HG03342 (cell line): ENCODE measurements around the gene PNPLA7.
"Not testable (repeated sequence)": the region's sequence is repeated elsewhere in the genome, so short reads cannot be mapped to it uniquely, and the experiment has no call there.

Experiments
- ATAC-seq: cut with Tn5 transposase; IDR thresholded peaks from one replicate; pipeline ENCODE4 v1.9.1; 2021; ENCODE audit warnings: mild to moderate bottlenecking, moderate library complexity; ENCODE audit not compliant: unreplicated experiment

PNPLA7 gene

GRCh38 chr9:137575716-137576411 lies 25.7 kb upstream of the PNPLA7 start:
- ATAC-seq, result no peak

- no peak for ATAC-seq
Measured at GRCh38 chr9:137575364-137575715, 25.1 kb upstream of the PNPLA7 start.

GRCh38 chr9:137574192-137574591 lies 24.0 kb upstream of the PNPLA7 start:
- ATAC-seq, result no peak

- no peak for ATAC-seq
Measured at GRCh38 chr9:137570566-137570965, 20.4 kb upstream of the PNPLA7 start.

- ATAC-seq, result no peak
Measured at GRCh38 chr9:137569609-137570203, 19.5 kb upstream of the PNPLA7 start.

GRCh38 chr9:137568445-137568844 lies 18.2 kb upstream of the PNPLA7 start:
- not testable (repeated sequence) for ATAC-seq

- ATAC-seq, result no peak
Measured at GRCh38 chr9:137564817-137565411, 14.7 kb upstream of the PNPLA7 start.

GRCh38 chr9:137564134-137564533 lies 13.9 kb upstream of the PNPLA7 start:
- ATAC-seq, result no peak

GRCh38 chr9:137558127-137558526 lies 7.9 kb upstream of the PNPLA7 start:
- ATAC-seq, result no peak

- no peak for ATAC-seq
Measured at GRCh38 chr9:137556069-137556838, 6.1 kb upstream of the PNPLA7 start.

- no peak for ATAC-seq
Measured at GRCh38 chr9:137555179-137555578, 5.0 kb upstream of the PNPLA7 start.

- no peak for ATAC-seq
Measured at GRCh38 chr9:137554349-137554748, 4.1 kb upstream of the PNPLA7 start.

- ATAC-seq, result not testable (repeated sequence)
Measured at GRCh38 chr9:137553654-137554053, 3.5 kb upstream of the PNPLA7 start.

GRCh38 chr9:137552022-137552768 lies 2.0 kb upstream of the PNPLA7 start:
- ATAC-seq, result peak; percentile 17

- ATAC-seq, result peak; percentile 77
Measured at GRCh38 chr9:137551264-137552021, 1.2 kb upstream of the PNPLA7 start, which contains the start of gene MRPL41. TSS of gene MRPL41 (plus strand) at chr9:137551879. CDS start at chr9:137552082, 203 bp downstream.

GRCh38 chr9:137550958-137551263 lies 709 bp upstream of the PNPLA7 start:
- ATAC-seq, result not testable (repeated sequence)

GRCh38 chr9:137547687-137548543 lies 2.3 kb downstream of the PNPLA7 start:
- ATAC-seq, result no peak

GRCh38 chr9:137545123-137545522 lies 5.1 kb downstream of the PNPLA7 start:
- no peak for ATAC-seq

GRCh38 chr9:137544176-137544760 lies 5.9 kb downstream of the PNPLA7 start:
- ATAC-seq, result no peak
